Progenitor cell of endocrine pancreas (in vitro differentiated cells): ENCODE measurements around the gene CDK14. TPM values are rescaled to one million over a fixed set of nuclear protein-coding genes. Genes with fewer than 3 reads are reported as not detected.
"Not testable (repeated sequence)": the region's sequence is repeated elsewhere in the genome, so short reads cannot be mapped to it uniquely, and the experiment has no call there.

Experiments used
- DNase-seq: peaks from one replicate; pipeline ENCODE4 v3.0.0; 2021; ENCODE audit warnings: low spot score; ENCODE audit not compliant: unreplicated experiment
- H3K27ac Mint-ChIP-seq: 2 replicates; pipeline ENCODE4 v1.8.0; 2021; ENCODE audit warnings: mild to moderate bottlenecking, moderate library complexity, mixed read lengths
- H3K27me3 Mint-ChIP-seq: 2 replicates; pipeline ENCODE4 v1.8.0; 2021; ENCODE audit warnings: mixed read lengths
- H3K36me3 Mint-ChIP-seq: 2 replicates; pipeline ENCODE4 v1.8.0; 2022; ENCODE audit warnings: mixed read lengths; ENCODE audit not compliant: insufficient read depth
- H3K4me1 Mint-ChIP-seq: 2 replicates; pipeline ENCODE4 v1.8.0; 2021; ENCODE audit warnings: low read depth, mixed read lengths
- H3K4me3 Mint-ChIP-seq: 2 replicates; pipeline ENCODE4 v1.8.0; 2021; ENCODE audit warnings: low read depth, mild to moderate bottlenecking, moderate library complexity, mixed read lengths
- H3K9me3 Mint-ChIP-seq: 2 replicates; pipeline ENCODE4 v1.8.0; 2021; ENCODE audit warnings: low read depth, mixed read lengths
- total RNA-seq: library from RNA; stranded (reverse); gene quantifications from 2 replicates; pipeline ENCODE4 v1.2.1, GENCODE V29; 2021
- TF ChIP-seq, protein P1 (sequence below): fragments of 200-600 bp; sonication (generic); IDR thresholded peaks from one replicate; pipeline ENCODE4 v1.5.0; 2021; ENCODE audit warnings: antibody characterized with exemption, mild to moderate bottlenecking; ENCODE audit not compliant: unreplicated experiment

CDK14 gene
- total RNA-seq, 1 donor from 2014 or later, result 117 TPM

GRCh38 chr7:91165846-91166230 is 569.7 kb downstream of the CDK14 start:
- TF ChIP-seq, protein P1, sequence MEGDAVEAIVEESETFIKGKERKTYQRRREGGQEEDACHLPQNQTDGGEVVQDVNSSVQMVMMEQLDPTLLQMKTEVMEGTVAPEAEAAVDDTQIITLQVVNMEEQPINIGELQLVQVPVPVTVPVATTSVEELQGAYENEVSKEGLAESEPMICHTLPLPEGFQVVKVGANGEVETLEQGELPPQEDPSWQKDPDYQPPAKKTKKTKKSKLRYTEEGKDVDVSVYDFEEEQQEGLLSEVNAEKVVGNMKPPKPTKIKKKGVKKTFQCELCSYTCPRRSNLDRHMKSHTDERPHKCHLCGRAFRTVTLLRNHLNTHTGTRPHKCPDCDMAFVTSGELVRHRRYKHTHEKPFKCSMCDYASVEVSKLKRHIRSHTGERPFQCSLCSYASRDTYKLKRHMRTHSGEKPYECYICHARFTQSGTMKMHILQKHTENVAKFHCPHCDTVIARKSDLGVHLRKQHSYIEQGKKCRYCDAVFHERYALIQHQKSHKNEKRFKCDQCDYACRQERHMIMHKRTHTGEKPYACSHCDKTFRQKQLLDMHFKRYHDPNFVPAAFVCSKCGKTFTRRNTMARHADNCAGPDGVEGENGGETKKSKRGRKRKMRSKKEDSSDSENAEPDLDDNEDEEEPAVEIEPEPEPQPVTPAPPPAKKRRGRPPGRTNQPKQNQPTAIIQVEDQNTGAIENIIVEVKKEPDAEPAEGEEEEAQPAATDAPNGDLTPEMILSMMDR, result no peak
- Mint-ChIP-seq H3K27ac (no peak overlapping the region), H3K36me3 (no peaks in the 10 kb centered on the region), H3K4me3 (no peak overlapping the region), H3K9me3 (no peaks in the 10 kb centered on the region), H3K27me3 (no peaks in the 10 kb centered on the region), H3K4me1 (peaks cover 9% of the 10 kb centered on the region)
- no peak for DNase-seq

DNA sequence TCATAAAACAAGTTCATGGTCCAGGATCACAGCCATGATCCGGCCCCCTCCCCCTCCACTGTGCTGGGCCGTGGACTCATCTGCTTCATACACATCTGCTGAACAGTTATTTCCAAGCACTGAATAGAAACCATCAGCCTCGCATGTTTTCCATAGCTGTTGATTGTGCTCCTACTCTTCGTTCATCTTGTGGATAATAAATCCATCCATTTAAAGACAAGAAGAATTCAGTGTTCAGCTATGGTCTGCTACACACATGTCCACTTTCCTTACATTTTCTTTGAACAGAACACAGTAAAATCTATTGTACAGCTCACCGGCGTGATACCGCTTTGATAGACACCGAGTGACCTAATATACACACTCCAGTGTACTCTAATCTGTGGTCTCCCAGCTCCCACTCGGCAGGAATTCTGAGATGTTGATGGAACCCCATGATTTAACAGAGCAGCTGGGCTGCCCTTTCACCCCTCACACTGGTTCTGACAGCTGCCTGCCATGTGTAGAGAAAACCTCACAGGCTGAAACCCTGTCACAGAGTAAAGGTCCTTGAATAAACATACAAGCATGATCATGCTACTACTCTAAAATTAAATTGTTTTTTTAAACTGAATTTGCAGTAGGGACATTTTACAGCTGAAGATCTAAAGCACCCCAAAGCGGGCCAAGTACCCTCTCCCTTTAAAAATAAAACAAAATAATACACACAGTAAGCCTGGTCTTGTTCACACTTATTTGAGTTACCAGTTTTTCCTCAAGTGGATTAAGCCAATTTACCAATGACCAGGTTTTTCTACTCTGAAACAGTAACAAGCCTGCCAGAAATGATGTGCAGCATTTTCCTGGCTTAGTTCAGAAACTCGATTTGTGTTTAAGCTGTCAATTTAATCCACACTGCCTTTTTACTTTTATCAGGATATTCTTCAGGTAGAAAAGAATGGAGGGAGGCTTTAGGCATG is 573.0 kb downstream of the CDK14 start:
- peaks cover 4% of the 10 kb centered on the region for H3K9me3 Mint-ChIP-seq
- TF ChIP-seq, protein P1, result no peak
- DNase-seq, result no peak
- peaks cover 14% of the 10 kb centered on the region for H3K36me3 Mint-ChIP-seq
- H3K27me3 Mint-ChIP-seq, result no peaks in the 10 kb centered on the region
- H3K27ac Mint-ChIP-seq, result peak overlapping the region; percentile 88
- H3K4me3 Mint-ChIP-seq, result no peak overlapping the region
- H3K4me1 Mint-ChIP-seq, result peaks cover 9% of the 10 kb centered on the region

DNA sequence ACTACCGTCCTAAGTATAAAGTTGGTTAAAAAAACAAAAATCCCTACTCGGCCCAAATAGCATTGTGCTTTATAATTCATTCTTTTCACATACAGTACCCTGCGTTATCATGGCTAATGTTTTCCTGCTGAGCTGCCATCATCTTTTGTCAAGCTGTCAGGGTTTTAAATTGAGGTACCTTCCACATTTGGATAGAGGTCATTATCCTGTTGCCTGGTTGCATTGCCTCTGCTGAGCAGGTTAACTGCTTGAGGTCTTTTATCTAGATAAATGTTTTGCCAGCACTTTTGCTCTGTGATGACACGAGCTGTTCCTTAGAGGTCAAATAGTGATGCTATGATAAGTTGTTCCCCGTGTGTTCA is 573.7 kb downstream of the CDK14 start:
- H3K27me3 Mint-ChIP-seq, result no peaks in the 10 kb centered on the region
- TF ChIP-seq, protein P1, result no peak
- DNase-seq, result no peak
- peaks cover 9% of the 10 kb centered on the region for H3K4me1 Mint-ChIP-seq
- H3K4me3 Mint-ChIP-seq, result no peak overlapping the region
- H3K36me3 Mint-ChIP-seq, result peaks cover 14% of the 10 kb centered on the region
- no peak overlapping the region for H3K27ac Mint-ChIP-seq
- peaks cover 4% of the 10 kb centered on the region for H3K9me3 Mint-ChIP-seq

DNA sequence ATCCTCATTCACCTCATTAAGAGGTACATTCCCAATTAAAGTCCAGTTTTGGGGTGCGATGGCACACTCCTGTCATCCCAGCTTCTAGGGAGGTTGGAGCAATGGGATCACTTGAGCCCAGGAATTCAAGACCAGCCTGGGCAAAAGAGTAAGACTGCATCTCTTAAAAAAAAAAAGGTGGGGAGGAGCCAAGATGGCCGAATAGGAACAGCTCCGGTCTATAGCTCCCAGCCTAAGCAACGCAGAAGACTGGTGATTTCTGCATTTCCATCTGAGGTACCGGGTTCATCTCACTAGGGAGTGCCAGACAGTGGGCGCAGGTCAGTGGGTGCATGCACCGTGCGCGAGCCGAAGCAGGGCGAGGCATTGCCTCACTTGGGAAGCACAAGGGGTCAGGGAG is 577.1 kb downstream of the CDK14 start:
- not testable (repeated sequence) for H3K27ac Mint-ChIP-seq, H3K4me1 Mint-ChIP-seq, H3K27me3 Mint-ChIP-seq, DNase-seq, H3K9me3 Mint-ChIP-seq, H3K4me3 Mint-ChIP-seq
- H3K36me3 Mint-ChIP-seq, result peaks cover 14% of the 10 kb centered on the region

GRCh38 chr7:91180746-91181145 is 584.6 kb downstream of the CDK14 start:
- Mint-ChIP-seq H3K36me3 (peaks cover 6% of the 10 kb centered on the region), H3K27me3 (no peaks in the 10 kb centered on the region), H3K27ac (peak overlapping the region; percentile 42), H3K9me3 (peaks cover 10% of the 10 kb centered on the region), H3K4me1 (no peaks in the 10 kb centered on the region), H3K4me3 (no peak overlapping the region)
- DNase-seq, result no peak
- TF ChIP-seq, protein P1, result no peak

- Mint-ChIP-seq H3K9me3 (peaks cover 10% of the 10 kb centered on the region), H3K4me3 (no peak overlapping the region), H3K4me1 (no peaks in the 10 kb centered on the region), H3K27ac (no peak overlapping the region), H3K27me3 (no peaks in the 10 kb centered on the region), H3K36me3 (peaks cover 10% of the 10 kb centered on the region)
- TF ChIP-seq, protein P1, result no peak
- no peak for DNase-seq
These were observed 585.8 kb downstream of the CDK14 start for GRCh38 chr7:91181949-91182348.
